Mucosa of stomach (tissue), 1 donor: ENCODE results near the gene KRT15.
A peak's percentile ranks its signal among the peaks of the same experiment; 100 is the strongest.

Experiments used
- H3K27me3 ChIP-seq: one replicate; pipeline ENCODE4 v1.7.0; 2013; ENCODE audit warnings: mild to moderate bottlenecking, low read length; ENCODE audit not compliant: control insufficient read depth, insufficient read depth
- H3K36me3 ChIP-seq: one replicate; pipeline ENCODE4 v1.7.0; 2013; ENCODE audit warnings: low read length; ENCODE audit not compliant: control insufficient read depth, insufficient read depth
- H3K4me1 ChIP-seq: one replicate; pipeline ENCODE4 v1.7.0; 2013; ENCODE audit warnings: mild to moderate bottlenecking, low read length; ENCODE audit not compliant: control insufficient read depth, insufficient read depth
- H3K4me3 ChIP-seq: one replicate; pipeline ENCODE4 v1.7.0; 2013; ENCODE audit warnings: low read length
- H3K9ac ChIP-seq: one replicate; pipeline ENCODE4 v1.7.0; 2013; ENCODE audit warnings: mild to moderate bottlenecking, low read length, moderate library complexity
- H3K9me3 ChIP-seq: one replicate; pipeline ENCODE4 v1.7.0; 2013; ENCODE audit warnings: mild to moderate bottlenecking, low read length, moderate library complexity; ENCODE audit not compliant: control insufficient read depth
- donor health status: Pancreatic carcinoma.

The KRT15 gene

GRCh38 chr17:41531993-41532392, 13.3 kb upstream of the KRT15 start:
- Histone ChIP-seq H3K4me3 (no peak overlapping the region), H3K4me1 (peaks cover 32% of the 10 kb centered on the region), H3K36me3 (peaks cover 3% of the 10 kb centered on the region), H3K27me3 (peaks cover 23% of the 10 kb centered on the region), H3K9ac (no peak overlapping the region), H3K9me3 (no peaks in the 10 kb centered on the region)

DNA sequence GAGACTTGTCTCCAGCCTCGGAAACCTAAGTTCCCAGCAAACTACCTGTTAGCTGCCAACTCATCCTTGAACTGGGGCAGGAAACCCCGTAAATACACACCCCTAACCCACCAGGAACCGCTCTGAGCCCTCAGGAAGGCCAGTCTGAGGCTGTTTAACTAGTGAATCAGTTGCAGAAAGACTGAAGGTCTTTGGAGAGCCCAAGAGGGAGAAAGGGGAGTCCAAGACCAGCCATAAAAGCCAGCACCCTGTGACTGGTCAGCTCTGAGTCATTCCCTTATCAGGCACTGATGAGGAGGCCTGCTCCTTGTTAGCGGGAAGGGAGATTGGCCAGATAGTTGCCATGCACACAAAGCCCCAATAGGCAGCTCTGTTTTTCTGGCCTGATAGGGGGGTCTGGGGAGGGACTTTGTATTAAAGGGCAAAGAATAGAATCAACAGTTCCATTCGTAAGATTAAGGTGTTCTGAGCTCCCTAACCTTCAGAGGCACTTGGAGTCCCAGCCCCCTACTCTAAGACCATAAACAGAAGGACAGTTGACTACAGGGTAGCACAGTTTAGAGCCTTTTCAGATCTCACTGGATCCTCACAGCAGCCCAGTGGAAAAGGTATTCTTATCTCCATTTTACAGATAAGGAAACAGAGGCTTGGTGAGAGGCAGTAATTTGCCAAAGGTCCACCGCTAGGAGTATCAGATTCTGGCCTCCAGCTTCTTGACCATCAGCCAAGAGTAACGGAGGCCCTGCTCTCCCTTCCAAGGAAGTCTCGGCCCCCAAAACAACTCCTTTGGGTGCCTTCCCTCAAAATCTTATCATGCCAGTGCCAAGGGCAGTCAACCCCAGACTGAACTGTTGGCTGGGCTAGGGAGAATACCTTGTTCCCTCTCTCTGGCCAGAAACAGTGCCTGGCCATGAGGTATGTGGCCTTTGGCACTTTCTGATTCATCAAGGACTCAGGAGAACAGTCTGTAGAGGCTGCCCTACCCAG, 11.7 kb upstream of the KRT15 start:
- H3K27me3 ChIP-seq: peaks cover 26% of the 10 kb centered on the region
- peaks cover 35% of the 10 kb centered on the region for H3K4me1 ChIP-seq
- no peaks in the 10 kb centered on the region for H3K9me3 ChIP-seq
- no peak overlapping the region for H3K4me3 ChIP-seq
- H3K36me3 ChIP-seq: peaks cover 7% of the 10 kb centered on the region
- peak overlapping the region; percentile 90 for H3K9ac ChIP-seq

DNA sequence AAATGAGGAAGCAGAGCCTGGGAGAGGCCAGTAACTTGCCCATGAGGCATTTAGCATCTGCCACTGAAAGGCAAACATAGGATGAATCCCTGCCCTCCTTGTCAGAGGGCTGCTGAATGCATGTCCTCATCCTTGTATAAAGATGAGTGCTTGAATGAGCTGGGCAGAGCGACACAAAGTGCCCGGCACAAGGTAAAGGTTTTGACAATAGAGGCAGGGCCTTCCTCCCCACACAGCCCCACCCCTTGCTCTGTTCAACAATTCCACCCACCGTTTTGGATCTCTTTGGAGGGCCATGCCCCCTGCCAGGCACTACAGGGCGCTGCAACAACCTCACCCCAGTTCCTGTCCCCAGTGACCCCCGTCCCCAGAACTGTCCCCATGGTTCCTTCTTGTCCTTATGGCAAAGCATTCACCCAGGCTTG, 10.8 kb upstream of the KRT15 start:
- peak overlapping the region; percentile 90 for H3K9ac ChIP-seq
- H3K4me3 ChIP-seq: no peak overlapping the region
- no peaks in the 10 kb centered on the region for H3K9me3 ChIP-seq
- peaks cover 43% of the 10 kb centered on the region for H3K4me1 ChIP-seq
- H3K36me3 ChIP-seq: peaks cover 13% of the 10 kb centered on the region
- H3K27me3 ChIP-seq: peaks cover 26% of the 10 kb centered on the region

DNA sequence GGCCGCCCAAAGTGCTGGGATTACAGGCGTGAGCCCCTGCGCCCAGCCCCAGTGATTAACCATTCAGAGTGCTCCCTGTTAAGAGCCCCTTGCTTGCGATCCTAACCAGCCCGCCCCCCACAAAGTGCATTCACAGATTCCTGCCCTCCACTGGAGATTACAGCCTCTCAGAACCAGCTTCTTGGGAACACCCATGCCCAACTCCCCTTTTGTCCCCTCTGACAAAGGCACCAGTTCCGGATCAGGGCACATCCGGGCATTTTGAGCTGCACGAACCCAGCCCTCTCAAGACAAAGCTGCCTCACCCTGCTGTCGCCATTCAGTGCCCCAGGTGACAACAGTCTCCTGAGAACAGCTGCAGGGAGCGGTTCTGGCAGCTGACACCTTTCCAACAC, 10.3 kb upstream of the KRT15 start:
- peaks cover 49% of the 10 kb centered on the region for H3K4me1 ChIP-seq
- peaks cover 15% of the 10 kb centered on the region for H3K36me3 ChIP-seq
- H3K27me3 ChIP-seq: peaks cover 26% of the 10 kb centered on the region
- peak overlapping the region; percentile 90 for H3K9ac ChIP-seq
- no peaks in the 10 kb centered on the region for H3K9me3 ChIP-seq
- peak overlapping the region; percentile 72 for H3K4me3 ChIP-seq

DNA sequence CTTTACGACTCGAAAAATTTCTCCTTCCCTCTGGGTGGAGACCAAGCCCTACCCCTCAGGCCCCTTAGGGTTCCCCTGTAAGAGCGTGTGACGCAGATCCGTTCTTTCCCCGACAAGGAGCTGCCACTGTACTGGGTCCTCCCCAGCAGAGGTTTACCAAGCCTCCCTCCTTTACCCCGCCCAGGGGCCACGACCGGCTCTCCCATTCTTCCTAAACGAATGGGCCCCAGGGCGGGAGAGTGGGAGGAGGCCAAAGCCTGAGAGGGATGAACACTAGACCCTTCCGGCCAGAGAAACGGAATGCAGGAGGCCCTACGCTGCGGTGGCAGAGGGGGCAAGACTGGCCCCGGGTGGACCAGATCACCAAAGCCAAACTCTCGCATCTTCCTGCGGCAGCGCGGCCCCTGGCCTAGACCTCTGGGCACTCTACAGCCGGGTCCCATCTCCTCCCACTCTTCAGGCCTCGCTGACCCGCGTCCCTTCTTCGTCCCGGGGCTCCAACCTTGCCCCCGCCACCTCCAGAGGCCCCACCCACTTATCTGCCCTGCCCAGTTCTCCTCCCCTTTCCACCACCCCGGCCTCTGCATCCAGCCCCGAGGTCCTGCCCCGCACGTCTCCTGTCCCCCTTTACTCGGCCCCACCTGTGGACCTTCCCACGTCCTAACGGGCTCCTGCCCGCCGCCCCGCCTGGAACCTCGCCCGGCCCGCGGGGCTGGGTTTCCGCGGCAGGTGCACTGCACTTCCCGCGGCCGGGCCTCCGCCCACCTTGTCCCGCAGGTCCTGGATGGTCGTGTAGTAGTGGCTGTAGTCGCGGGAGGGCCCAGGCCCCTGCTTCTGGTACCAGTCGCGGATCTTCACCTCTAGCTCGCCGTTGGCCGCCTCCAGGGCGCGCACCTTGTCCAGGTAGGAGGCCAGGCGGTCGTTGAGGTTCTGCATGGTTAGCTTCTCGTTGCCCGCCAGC, 8.7 kb upstream of the KRT15 start:
- Histone ChIP-seq H3K36me3 (peaks cover 28% of the 10 kb centered on the region), H3K9me3 (no peaks in the 10 kb centered on the region), H3K4me3 (peak overlapping the region; percentile 72), H3K4me1 (peaks cover 65% of the 10 kb centered on the region), H3K9ac (peak overlapping the region; percentile 90), H3K27me3 (peaks cover 26% of the 10 kb centered on the region)

DNA sequence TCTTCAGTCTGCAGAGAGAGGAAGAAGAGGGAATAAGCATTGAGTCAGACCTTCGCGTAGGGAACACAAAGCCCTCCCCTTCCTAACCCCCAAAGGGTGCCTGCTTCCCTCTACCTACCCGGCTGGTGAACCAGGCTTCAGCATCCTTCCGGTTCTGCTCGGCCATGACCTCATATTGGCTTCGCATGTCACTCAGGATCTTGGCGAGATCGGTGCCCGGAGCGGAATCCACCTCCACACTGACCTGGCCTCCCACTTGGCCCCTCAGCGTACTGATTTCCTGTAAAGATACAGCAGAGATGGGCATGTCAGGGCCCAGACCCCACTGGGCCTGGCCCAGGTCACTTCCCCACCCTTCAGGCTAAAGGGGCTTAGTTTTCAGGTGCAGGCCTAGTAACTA, 5.6 kb upstream of the KRT15 start:
- Histone ChIP-seq H3K4me1 (peaks cover 76% of the 10 kb centered on the region), H3K9ac (peak overlapping the region; percentile 40), H3K36me3 (peaks cover 28% of the 10 kb centered on the region), H3K27me3 (peaks cover 21% of the 10 kb centered on the region), H3K9me3 (no peaks in the 10 kb centered on the region), H3K4me3 (peak overlapping the region; percentile 23)

GRCh38 chr17:41523787-41524186, 5.1 kb upstream of the KRT15 start:
- H3K9ac ChIP-seq: peak overlapping the region; percentile 40
- H3K27me3 ChIP-seq: peaks cover 17% of the 10 kb centered on the region
- peaks cover 72% of the 10 kb centered on the region for H3K4me1 ChIP-seq
- peak overlapping the region; percentile 23 for H3K4me3 ChIP-seq
- peaks cover 28% of the 10 kb centered on the region for H3K36me3 ChIP-seq
- H3K9me3 ChIP-seq: no peaks in the 10 kb centered on the region

- Histone ChIP-seq H3K9ac (peak overlapping the region; percentile 40), H3K4me1 (peaks cover 67% of the 10 kb centered on the region), H3K4me3 (peak overlapping the region; percentile 9), H3K27me3 (peaks cover 14% of the 10 kb centered on the region), H3K36me3 (peaks cover 28% of the 10 kb centered on the region), H3K9me3 (no peaks in the 10 kb centered on the region)
Observed at GRCh38 chr17:41523225-41523593, 4.5 kb upstream of the KRT15 start.

DNA sequence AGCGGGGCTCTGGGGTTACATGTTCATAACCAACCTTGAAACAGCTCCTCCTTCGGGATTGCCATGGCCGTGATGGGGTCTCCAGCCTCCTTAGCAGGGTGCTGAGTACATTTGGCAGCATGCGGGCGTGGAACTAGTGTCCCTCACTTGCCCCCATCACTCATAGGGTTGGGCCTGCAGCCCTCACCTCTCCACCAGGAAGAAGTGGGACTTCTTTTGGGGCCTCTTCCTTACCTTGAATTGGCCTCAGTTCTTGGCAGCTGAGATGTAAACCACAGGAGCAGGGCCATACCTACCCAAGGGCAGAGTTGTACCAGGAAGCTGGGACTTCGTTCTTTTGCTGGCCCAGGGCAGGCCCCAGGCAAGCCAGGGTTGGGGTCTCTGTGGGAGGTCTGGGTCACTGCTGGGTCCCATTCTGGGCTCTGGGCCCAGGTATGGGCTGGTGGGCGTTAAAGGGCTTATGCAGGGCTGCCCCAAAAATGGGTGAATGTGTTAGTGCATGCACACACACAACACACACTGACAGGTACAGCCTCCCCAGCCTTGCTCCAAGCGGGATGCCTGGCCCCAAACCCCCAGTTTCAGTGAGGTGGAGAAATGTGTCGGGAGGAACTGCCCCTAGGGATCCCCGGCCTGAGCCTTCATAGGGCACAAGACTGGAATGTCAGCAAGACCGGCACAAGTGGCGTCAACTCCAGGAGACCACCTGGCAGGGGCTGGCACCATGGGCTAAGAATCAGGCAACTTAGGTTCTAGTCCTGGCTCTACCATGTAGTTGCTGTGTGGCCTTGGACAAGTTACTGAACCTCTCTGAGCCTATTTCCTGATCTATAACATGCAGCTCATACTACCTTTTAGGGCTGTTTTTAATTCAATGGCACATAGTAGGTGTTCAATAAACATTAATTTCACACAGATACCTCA, 3.9 kb upstream of the KRT15 start:
- peak overlapping the region; percentile 28 for H3K9ac ChIP-seq
- H3K27me3 ChIP-seq: peaks cover 9% of the 10 kb centered on the region
- H3K36me3 ChIP-seq: peaks cover 28% of the 10 kb centered on the region
- no peaks in the 10 kb centered on the region for H3K9me3 ChIP-seq
- H3K4me3 ChIP-seq: peak overlapping the region; percentile 12
- peaks cover 66% of the 10 kb centered on the region for H3K4me1 ChIP-seq

- Histone ChIP-seq H3K27me3 (peaks cover under 1% of the 10 kb centered on the region), H3K4me1 (peaks cover 63% of the 10 kb centered on the region), H3K9ac (peak overlapping the region; percentile 2)
Observed at GRCh38 chr17:41521574-41522261, 3.0 kb upstream of the KRT15 start.

More at GRCh38 chr17:41521574-41522261, 3.0 kb upstream of the KRT15 start:
- Histone ChIP-seq H3K36me3 (peaks cover 22% of the 10 kb centered on the region), H3K4me3 (no peak overlapping the region), H3K9me3 (no peaks in the 10 kb centered on the region)
